NCI-H82 treated with DMSO at 0.1 percent for 48 hours (cell line): Measurements from ENCODE around the gene CFAP46.
"Not testable (repeated sequence)": the region's sequence is repeated elsewhere in the genome, so short reads cannot be mapped to it uniquely, and the experiment has no call there.

Experiments used
- DNase-seq: peaks from one replicate; lab custom pipeline; 2025; ENCODE audit not compliant: unreplicated experiment; lab: John Stamatoyannopoulos, UW

The CFAP46 gene

GRCh38 chr10:132945125-132945893 is 2.9 kb upstream of the CFAP46 start:
- DNase-seq: no peak

GRCh38 chr10:132944510-132944909 is 2.1 kb upstream of the CFAP46 start:
- DNase-seq: no peak

- no peak for DNase-seq
These were observed 1.5 kb upstream of the CFAP46 start for GRCh38 chr10:132943791-132944404.

GRCh38 chr10:132943058-132943790 is 854 bp upstream of the CFAP46 start:
- DNase-seq: no peak

GRCh38 chr10:132941640-132942051 is 724 bp downstream of the CFAP46 start:
- DNase-seq: no peak

- DNase-seq: no peak
These were observed 1.4 kb downstream of the CFAP46 start for GRCh38 chr10:132940791-132941465.

- no peak for DNase-seq
These were observed 2.2 kb downstream of the CFAP46 start for GRCh38 chr10:132939957-132940790.

- DNase-seq: no peak
These were observed 2.9 kb downstream of the CFAP46 start for GRCh38 chr10:132939378-132939955.

- DNase-seq: no peak
These were observed 3.7 kb downstream of the CFAP46 start for GRCh38 chr10:132938472-132939339.

GRCh38 chr10:132937861-132938260 is 4.5 kb downstream of the CFAP46 start:
- DNase-seq: no peak

GRCh38 chr10:132934953-132935352 is 7.4 kb downstream of the CFAP46 start:
- no peak for DNase-seq

GRCh38 chr10:132933308-132934042 is 8.9 kb downstream of the CFAP46 start:
- no peak for DNase-seq

GRCh38 chr10:132932461-132933307 is 9.7 kb downstream of the CFAP46 start:
- DNase-seq: no peak

- DNase-seq: not testable (repeated sequence)
These were observed 10.8 kb downstream of the CFAP46 start for GRCh38 chr10:132931258-132932250.

- not testable (repeated sequence) for DNase-seq
These were observed 11.7 kb downstream of the CFAP46 start for GRCh38 chr10:132930701-132931100.

GRCh38 chr10:132929953-132930548 is 12.3 kb downstream of the CFAP46 start:
- DNase-seq: no peak
